GM18873 (cell line): ENCODE results near the gene HDAC7.
"Not testable (repeated sequence)": the region's sequence is repeated elsewhere in the genome, so short reads cannot be mapped to it uniquely, and the experiment has no call there.

ENCODE experiments used
- ATAC-seq: cut with Tn5 transposase; IDR thresholded peaks from one replicate; pipeline ENCODE4 v1.9.1; 2021; ENCODE audit warnings: mild to moderate bottlenecking, moderate library complexity, moderate number of reproducible peaks; ENCODE audit not compliant: unreplicated experiment, low FRiP score

The HDAC7 gene

GRCh38 chr12:47850153-47851084, 30.7 kb upstream of the HDAC7 start:
- ATAC-seq: no peak

GRCh38 chr12:47849261-47849660, 29.6 kb upstream of the HDAC7 start:
- no peak for ATAC-seq

- no peak for ATAC-seq
These were observed 29.1 kb upstream of the HDAC7 start for GRCh38 chr12:47848853-47849252.

GRCh38 chr12:47846294-47846996, 26.7 kb upstream of the HDAC7 start:
- no peak for ATAC-seq

GRCh38 chr12:47845081-47845480, 25.4 kb upstream of the HDAC7 start:
- no peak for ATAC-seq

- no peak for ATAC-seq
These were observed 24.7 kb upstream of the HDAC7 start for GRCh38 chr12:47844264-47845019.

GRCh38 chr12:47843226-47843980, 23.7 kb upstream of the HDAC7 start:
- no peak for ATAC-seq

- not testable (repeated sequence) for ATAC-seq
These were observed 22.8 kb upstream of the HDAC7 start for GRCh38 chr12:47842543-47842942.

- ATAC-seq: no peak
These were observed 22.2 kb upstream of the HDAC7 start for GRCh38 chr12:47841910-47842309.

- no peak for ATAC-seq
These were observed 21.8 kb upstream of the HDAC7 start for GRCh38 chr12:47841501-47841900.

- ATAC-seq: no peak
These were observed 20.9 kb upstream of the HDAC7 start for GRCh38 chr12:47840571-47840970.

GRCh38 chr12:47839214-47839876, 19.6 kb upstream of the HDAC7 start:
- no peak for ATAC-seq

GRCh38 chr12:47838286-47838931, 18.7 kb upstream of the HDAC7 start:
- no peak for ATAC-seq

- ATAC-seq: no peak
These were observed 17.8 kb upstream of the HDAC7 start for GRCh38 chr12:47837190-47838171.

GRCh38 chr12:47835831-47836155, 16.1 kb upstream of the HDAC7 start:
- no peak for ATAC-seq

GRCh38 chr12:47835006-47835830, 15.5 kb upstream of the HDAC7 start:
- ATAC-seq: no peak

GRCh38 chr12:47834199-47834903, 14.6 kb upstream of the HDAC7 start:
- no peak for ATAC-seq
